NCI-H2171 (cell line): Measurements from ENCODE around the gene PEX5L.
A peak's percentile ranks its signal among the peaks of the same experiment; 100 is the strongest.

Experiments used
- DNase-seq: peaks from one replicate; lab custom pipeline; 2025; lab: John Stamatoyannopoulos, UW

Gene PEX5L

DNA sequence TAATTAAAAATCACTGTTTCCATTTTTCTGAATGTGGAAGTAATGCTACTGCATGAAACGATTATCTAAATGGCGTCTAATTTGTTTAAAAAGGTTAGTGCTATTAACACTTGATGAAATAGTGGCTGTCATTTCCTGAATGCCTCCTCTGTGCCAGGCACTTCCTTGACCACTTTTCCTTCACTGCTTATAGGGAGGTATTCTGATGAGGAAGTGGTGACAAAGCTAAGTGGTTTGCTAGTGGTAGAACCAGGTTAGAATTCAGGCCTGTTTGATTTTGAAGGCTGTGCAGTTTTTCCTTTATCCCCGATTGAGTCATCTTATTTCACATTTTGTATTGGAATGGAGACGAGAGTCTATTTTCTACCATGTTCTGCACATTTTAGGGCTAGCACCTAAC, 264.9 kb downstream of the PEX5L start:
- no peak for DNase-seq

DNA sequence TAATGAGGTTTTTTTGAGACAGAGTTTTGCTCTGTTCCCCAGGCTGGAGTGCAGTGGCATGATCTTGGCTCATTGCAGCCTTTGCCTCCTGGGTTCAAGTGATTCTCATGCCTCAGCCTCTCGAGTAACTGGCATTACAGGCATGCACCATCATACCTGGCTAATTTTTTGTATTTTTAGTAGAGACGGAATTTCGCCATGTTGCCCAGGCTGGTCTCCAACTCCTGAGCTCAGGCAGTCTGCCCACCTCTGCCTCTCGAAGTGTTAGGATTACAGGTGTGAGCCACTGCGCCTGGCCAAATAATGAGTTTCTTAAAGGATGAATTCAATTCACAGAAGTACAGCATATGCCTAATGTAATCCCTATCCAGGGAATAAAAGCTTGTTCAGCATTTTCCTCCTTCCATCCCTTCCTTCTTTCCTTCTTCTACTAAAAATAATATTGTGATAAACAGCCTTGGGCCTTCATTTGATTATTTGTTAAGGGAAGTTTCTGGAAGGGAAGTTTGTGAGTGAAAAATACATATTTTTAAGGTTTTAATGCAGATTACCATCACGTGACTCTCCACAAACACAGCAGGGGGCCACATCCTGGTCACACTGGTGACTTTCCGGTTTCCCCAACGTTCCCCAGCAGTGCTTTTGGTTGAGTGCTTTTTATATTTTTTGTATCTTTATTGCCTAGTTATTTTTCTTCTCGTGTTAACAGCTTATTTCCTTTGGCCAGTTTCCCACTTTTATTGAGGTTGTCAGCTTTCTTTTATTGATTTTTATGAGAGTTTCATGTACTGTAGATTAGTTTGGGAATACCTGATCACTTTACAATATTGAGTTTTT, 267.1 kb downstream of the PEX5L start:
- no peak for DNase-seq

DNA sequence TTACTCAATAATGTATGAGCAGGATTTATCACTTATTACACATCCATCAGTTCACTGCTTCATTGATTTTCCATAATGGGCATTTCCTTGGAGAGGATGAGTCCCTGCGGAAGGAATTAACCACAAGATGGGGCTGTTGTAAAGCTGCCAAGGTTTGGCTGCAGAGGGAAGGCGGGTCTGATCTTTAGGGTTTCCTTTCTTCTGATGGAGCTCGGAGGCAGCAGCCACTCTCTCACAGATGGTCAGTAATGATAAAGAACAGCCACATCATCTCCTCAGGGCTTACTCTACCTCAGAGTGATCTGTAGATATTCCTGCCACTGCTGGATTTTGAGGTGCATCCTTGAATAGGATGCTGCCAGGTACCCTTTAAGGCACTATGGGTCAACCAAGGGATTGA, 268.7 kb downstream of the PEX5L start:
- peak; percentile 27 for DNase-seq

DNA sequence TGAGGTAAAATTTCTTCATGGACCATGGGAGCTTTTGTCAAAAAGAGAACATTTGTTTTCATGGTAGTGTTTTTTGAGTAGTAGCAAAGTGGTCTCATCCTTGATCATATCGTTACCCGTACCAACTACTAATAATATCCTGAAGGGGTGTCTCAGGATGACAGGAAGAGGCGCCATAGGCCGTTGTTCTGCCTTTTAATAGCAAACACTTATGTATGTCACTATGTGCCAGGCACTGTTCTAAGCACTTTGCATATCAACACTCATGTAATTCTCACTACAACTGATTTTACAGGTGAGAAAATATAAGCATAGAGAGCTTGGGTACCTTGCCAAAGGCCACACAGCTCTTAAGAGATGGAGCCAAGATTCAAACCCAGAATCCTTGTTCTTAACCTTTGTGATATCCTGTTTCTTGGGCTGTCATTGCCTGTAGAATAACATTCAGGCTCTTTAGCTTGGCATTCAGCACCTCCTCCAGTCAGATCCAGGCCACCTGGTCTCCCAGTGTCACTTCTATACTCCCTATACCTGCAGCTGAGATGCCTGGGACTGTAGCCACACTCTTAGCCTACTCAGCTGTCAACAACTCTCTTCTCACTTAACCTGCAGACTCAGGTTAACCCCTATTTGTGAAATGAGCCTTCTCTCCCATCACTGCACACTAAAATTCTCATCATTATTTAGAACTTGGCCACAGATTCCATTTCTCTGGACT, 270.2 kb downstream of the PEX5L start:
- DNase-seq = no peak

DNA sequence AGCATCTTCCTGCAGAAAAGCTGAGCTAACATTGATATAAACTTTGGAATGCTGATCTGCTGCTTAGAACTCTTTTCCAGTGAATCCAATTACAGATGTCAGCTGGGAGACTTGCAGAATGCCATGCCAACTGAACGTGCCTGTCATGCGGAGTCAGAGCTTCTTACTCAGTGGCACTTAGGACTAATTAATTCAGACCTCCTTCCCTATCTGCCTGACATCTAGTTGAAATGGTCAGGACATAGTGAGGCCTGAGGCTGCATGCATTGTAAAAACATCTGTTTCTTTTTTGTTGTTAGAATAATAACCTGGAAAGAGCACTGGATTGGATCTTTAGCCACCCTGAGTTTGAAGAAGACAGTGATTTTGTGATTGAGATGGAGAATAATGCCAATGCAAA, 271.3 kb downstream of the PEX5L start:
- DNase-seq = no peak

DNA sequence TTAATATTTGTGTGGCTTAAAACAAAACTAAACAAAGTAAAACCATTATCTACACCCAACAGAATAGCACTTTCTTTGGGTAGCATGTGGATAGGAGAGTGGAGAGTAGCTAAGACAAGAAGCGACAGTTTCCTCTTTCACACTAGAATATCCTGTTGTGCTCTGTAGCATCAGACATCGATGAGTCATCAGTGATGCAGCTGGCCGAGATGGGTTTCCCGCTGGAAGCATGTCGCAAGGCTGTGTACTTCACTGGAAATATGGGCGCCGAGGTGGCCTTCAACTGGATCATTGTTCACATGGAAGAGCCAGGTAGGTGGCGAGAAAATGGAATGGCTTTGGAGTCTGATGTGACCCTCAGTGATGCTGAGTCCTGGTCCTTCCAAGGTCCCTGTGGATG, 275.8 kb downstream of the PEX5L start:
- no peak for DNase-seq

DNA sequence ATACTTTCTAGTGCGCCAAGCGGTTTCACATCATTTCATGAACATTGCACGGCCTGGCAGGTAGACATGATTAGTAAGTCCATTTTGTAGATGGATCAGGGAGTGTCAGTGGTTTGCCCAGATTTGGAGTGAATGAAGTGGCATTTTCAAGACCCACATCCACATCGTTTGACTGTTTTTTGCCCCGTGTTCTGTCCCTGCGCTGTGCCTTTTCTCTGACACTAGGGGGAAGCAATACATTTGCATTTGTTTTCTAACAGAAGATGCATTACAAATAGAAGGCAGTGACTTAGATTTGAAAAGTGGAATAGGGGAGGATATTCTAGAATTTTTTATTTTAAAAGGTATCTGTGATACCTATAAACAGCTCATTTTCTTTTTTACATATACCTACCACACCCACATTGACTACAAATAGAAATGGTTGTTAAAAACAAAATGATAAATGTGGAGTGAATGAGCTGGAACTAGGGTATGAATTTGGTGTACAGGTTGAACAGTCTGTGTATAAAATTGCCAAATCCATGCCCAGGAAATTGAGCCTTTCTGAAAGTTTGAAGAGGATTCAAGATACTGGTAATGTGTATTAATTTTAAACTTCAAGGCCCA, 285.9 kb downstream of the PEX5L start:
- no peak for DNase-seq

DNA sequence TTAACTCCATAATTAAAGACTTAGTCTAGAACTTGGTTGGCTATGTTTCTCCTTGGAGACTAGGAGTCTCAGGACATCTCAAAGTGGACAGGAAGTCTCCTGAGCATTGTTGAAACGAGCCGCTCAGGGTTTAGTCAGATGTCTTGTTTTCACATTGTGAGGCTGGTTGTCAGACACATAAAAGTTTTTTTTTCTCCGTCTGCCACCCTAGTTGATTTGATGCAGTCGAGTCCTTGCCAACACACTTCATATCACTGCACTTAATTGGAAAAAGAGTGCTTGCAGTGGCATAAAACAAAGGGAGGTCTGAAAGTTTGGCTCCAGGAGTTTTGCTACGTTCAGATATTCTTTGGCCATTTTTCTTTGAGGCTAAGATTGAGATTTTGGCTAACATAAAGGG, 291.0 kb downstream of the PEX5L start:
- no peak for DNase-seq

DNA sequence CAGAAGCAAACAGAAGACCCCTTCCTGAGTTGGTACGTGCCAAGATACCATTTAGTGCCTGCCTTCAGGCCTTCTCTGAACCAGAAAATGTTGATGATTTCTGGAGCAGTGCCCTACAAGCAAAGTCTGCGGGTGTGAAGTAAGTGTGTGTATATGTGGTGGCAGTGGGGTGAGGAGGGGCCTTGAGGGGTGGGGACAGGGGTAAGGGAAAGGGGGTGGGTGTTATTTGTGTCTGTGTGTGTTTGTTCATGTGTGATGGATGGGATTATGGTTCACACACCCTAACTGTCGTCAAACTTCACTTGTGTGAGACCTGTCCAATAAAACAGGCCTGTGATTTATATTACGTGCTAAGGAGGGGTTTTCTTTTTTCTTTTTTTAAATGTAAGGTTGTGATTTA, 291.7 kb downstream of the PEX5L start:
- DNase-seq = no peak
